GM23338 (cell line): ENCODE measurements around the gene TSC2. TPM values are rescaled to one million over a fixed set of nuclear protein-coding genes. Genes with fewer than 3 reads are reported as not detected.

ENCODE experiments used
- ATAC-seq: fragments of 200-7000 bp; cut with Tn5 transposase; 3 replicates; pipeline ENCODE4 v1.9.1; 2020
- DNase-seq: peaks from one replicate; pipeline ENCODE4 v3.0.0-alpha.2; 2015; ENCODE audit warnings: low spot score
- H2AFZ ChIP-seq: fragments of 200-600 bp; sonication (generic); 2 replicates; pipeline ENCODE4 v1.8.0; 2016; ENCODE audit warnings: antibody characterized with exemption, mild to moderate bottlenecking, moderate library complexity
- H3F3A ChIP-seq: fragments of 200-600 bp; sonication (generic); replicated peaks from 2 replicates; pipeline ENCODE4 v1.8.0; 2017; ENCODE audit warnings: antibody characterized with exemption, mixed run types, low read depth
- H3K27ac ChIP-seq: fragments of 200-600 bp; sonication (generic); 2 replicates; pipeline ENCODE4 v1.6.1; 2016; ENCODE audit warnings: low read depth
- H3K27me3 ChIP-seq: fragments of 200-600 bp; sonication (generic); 2 replicates; pipeline ENCODE4 v1.8.0; 2016; ENCODE audit warnings: mild to moderate bottlenecking, mixed run types, moderate library complexity; ENCODE audit not compliant: insufficient read depth
- H3K36me3 ChIP-seq: fragments of 200-600 bp; sonication (generic); 2 replicates; pipeline ENCODE4 v1.8.0; 2016; ENCODE audit warnings: mild to moderate bottlenecking; ENCODE audit not compliant: insufficient read depth
- H3K4me1 ChIP-seq: fragments of 200-600 bp; sonication (generic); 2 replicates; pipeline ENCODE4 v1.8.0; 2016; ENCODE audit warnings: mild to moderate bottlenecking, moderate library complexity; ENCODE audit not compliant: insufficient read depth
- H3K4me2 ChIP-seq: fragments of 200-600 bp; sonication (generic); 2 replicates; pipeline ENCODE4 v1.7.1; 2017; ENCODE audit warnings: mixed run types
- H3K4me3 ChIP-seq: fragments of 200-600 bp; sonication (generic); 2 replicates; pipeline ENCODE4 v1.6.1; 2016; ENCODE audit warnings: mixed run types
- H3K79me2 ChIP-seq: fragments of 200-600 bp; sonication (generic); replicated peaks from 2 replicates; pipeline ENCODE4 v1.8.0; 2017; ENCODE audit warnings: mild to moderate bottlenecking; ENCODE audit not compliant: insufficient read depth
- H3K9me2 ChIP-seq: fragments of 200-600 bp; sonication (generic); 2 replicates; pipeline ENCODE4 v1.8.0; 2017; ENCODE audit not compliant: insufficient read depth
- H4K20me1 ChIP-seq: fragments of 200-600 bp; sonication (generic); replicated peaks from 2 replicates; pipeline ENCODE4 v1.8.0; 2017; ENCODE audit warnings: mild to moderate bottlenecking; ENCODE audit not compliant: insufficient read depth
- H3K27ac Mint-ChIP-seq: 2 replicates; pipeline ENCODE4 v1.8.0; 2020; ENCODE audit warnings: inconsistent platforms, mild to moderate bottlenecking, moderate library complexity, mixed read lengths
- H3K27me3 Mint-ChIP-seq: 3 replicates; pipeline ENCODE4 v1.8.0; 2022; ENCODE audit warnings: low read depth, mild to moderate bottlenecking, moderate library complexity, mixed read lengths, inconsistent platforms; ENCODE audit not compliant: insufficient read depth, poor library complexity
- H3K36me3 Mint-ChIP-seq: 3 replicates; pipeline ENCODE4 v1.8.0; 2021; ENCODE audit warnings: low read depth, mild to moderate bottlenecking, inconsistent platforms, moderate library complexity, mixed read lengths
- H3K4me1 Mint-ChIP-seq: 3 replicates; pipeline ENCODE4 v1.8.0; 2020; ENCODE audit warnings: mild to moderate bottlenecking, inconsistent platforms, mixed read lengths
- H3K4me3 Mint-ChIP-seq: 3 replicates; pipeline ENCODE4 v1.8.0; 2021; ENCODE audit warnings: moderate library complexity, mild to moderate bottlenecking, inconsistent platforms, mixed read lengths
- H3K9me3 Mint-ChIP-seq: 3 replicates; pipeline ENCODE4 v1.8.0; 2020; ENCODE audit warnings: moderate library complexity, mild to moderate bottlenecking, inconsistent platforms, mixed read lengths
- CREB1 ChIP-seq: fragments of 250-450 bp; sonication (Bioruptor Pico); IDR thresholded peaks from 2 replicates; pipeline ENCODE4 v1.5.0; 2020; ENCODE audit warnings: low read depth, mild to moderate bottlenecking, moderate library complexity
- CTCF ChIP-seq, 2 experiments: fragments of 200-600 bp in 1 of 2; sonication (generic) in 1 of 2; conservative IDR thresholded peaks; 2 replicates each; pipeline versions ENCODE4 v1.5.1 to v1.6.1; 2016 to 2017; ENCODE audit warnings: antibody characterized with exemption in 2 of 2, low read depth in 2 of 2, mild to moderate bottlenecking in 2 of 2, moderate library complexity in 1 of 2
- ETS1 ChIP-seq: IDR thresholded peaks from 2 replicates; pipeline ENCODE4 v1.6.1; 2016; ENCODE audit warnings: antibody characterized with exemption
- EZH2 ChIP-seq: fragments of 200-600 bp; sonication (generic); IDR thresholded peaks from one replicate; pipeline ENCODE4 v1.8.0; 2017; ENCODE audit warnings: antibody characterized with exemption, mild to moderate bottlenecking, low read depth; ENCODE audit not compliant: unreplicated experiment
- EZH2phosphoT487 ChIP-seq: fragments of 200-600 bp; sonication (generic); IDR thresholded peaks from one replicate; pipeline ENCODE4 v1.8.1; 2018; ENCODE audit warnings: antibody characterized with exemption; ENCODE audit not compliant: unreplicated experiment
- JUNB ChIP-seq: IDR thresholded peaks from one replicate; pipeline ENCODE4 v1.6.1; 2016; ENCODE audit warnings: antibody characterized with exemption; ENCODE audit not compliant: unreplicated experiment
- NANOG ChIP-seq: IDR thresholded peaks from 2 replicates; pipeline ENCODE4 v1.6.1; 2016; ENCODE audit warnings: antibody characterized with exemption, borderline replicate concordance
- POLR2AphosphoS5 ChIP-seq: IDR thresholded peaks from 2 replicates; pipeline ENCODE4 v1.6.1; 2016; ENCODE audit warnings: antibody characterized with exemption, low read depth
- REST ChIP-seq: IDR thresholded peaks from one replicate; pipeline ENCODE4 v1.6.1; 2018; ENCODE audit warnings: antibody characterized with exemption; ENCODE audit not compliant: unreplicated experiment
- STAT1 ChIP-seq: IDR thresholded peaks from one replicate; pipeline ENCODE4 v1.6.1; 2016; ENCODE audit warnings: antibody characterized with exemption; ENCODE audit not compliant: unreplicated experiment
- ZNF114 ChIP-seq: fragments of 250-450 bp; sonication (Bioruptor Pico); IDR thresholded peaks from 2 replicates; pipeline ENCODE4 v1.5.0; 2020; ENCODE audit warnings: mild to moderate bottlenecking, moderate library complexity
- ZNF331 ChIP-seq: fragments of 250-450 bp; sonication (Bioruptor Pico); IDR thresholded peaks from 2 replicates; pipeline ENCODE4 v1.5.0; 2020; ENCODE audit warnings: low read depth, mild to moderate bottlenecking, moderate library complexity
- ZNF462 ChIP-seq: fragments of 250-450 bp; sonication (Bioruptor Pico); IDR thresholded peaks from 2 replicates; pipeline ENCODE4 v1.5.0; 2020; ENCODE audit warnings: mild to moderate bottlenecking, moderate library complexity
- polyA plus RNA-seq: library from polyadenylated mRNA; unstranded; fragments of >200 nt; fragmentation: Nextera tagmentation; extraction: Ambion mirVana; gene quantifications from 2 replicates; pipeline ENCODE4 v1.2.1, GENCODE V29; 2016
- total RNA-seq: library from RNA; depleted of rRNA; stranded (reverse); fragments of >200 nt; shearing (Covaris generic); gene quantifications from 2 replicates; pipeline ENCODE4 v1.2.3, GENCODE V29; 2014

TSC2 gene
- total and polyA plus RNA-seq, 2 experiments from 2014 or later: 40.5 to 93.0 TPM

GRCh38 chr16:2009164-2009711 is 38.5 kb upstream of the TSC2 start:
- peaks cover 37% of the 10 kb centered on the region for H3K79me2 ChIP-seq
- peaks cover 14% of the 10 kb centered on the region for H3K27me3 Mint-ChIP-seq
- H3K4me3 ChIP-seq: peak overlapping the region; percentile 91
- peak overlapping the region; percentile 97 for H3K4me2 ChIP-seq
- no peaks in the 10 kb centered on the region for H3K27me3 ChIP-seq
- H3K9me2 ChIP-seq: no peaks in the 10 kb centered on the region
- peaks cover 11% of the 10 kb centered on the region for H3K36me3 Mint-ChIP-seq
- peaks cover 35% of the 10 kb centered on the region for H4K20me1 ChIP-seq
- DNase-seq: no peak
- H3K4me3 Mint-ChIP-seq: peak overlapping the region; percentile 74
- H3K9me3 Mint-ChIP-seq: no peaks in the 10 kb centered on the region
- H3K27ac Mint-ChIP-seq: no peak overlapping the region
- H2AFZ ChIP-seq: no peak overlapping the region
- no peaks in the 10 kb centered on the region for H3K36me3 ChIP-seq
- H3F3A ChIP-seq: peaks cover 22% of the 10 kb centered on the region; the same call in 1 of the 2 replicates
- H3K4me1 ChIP-seq: peaks cover 20% of the 10 kb centered on the region
- no peak for TF ChIP-seq POLR2AphosphoS5
- TF ChIP-seq ZNF331 (CRISPR knock-in tag): no peak
- TF ChIP-seq ZNF462 (CRISPR knock-in tag): no peak
- no peak for TF ChIP-seq CTCF (conservative IDR thresholded peaks at IDR 0.05; ENCODE audit: low read depth in 2 of 2)
- TF ChIP-seq ZNF114 (CRISPR knock-in tag): no peak
- no peak for TF ChIP-seq EZH2
- TF ChIP-seq NANOG: no peak
- TF ChIP-seq REST: no peak
- no peak for TF ChIP-seq JUNB
- no peak for TF ChIP-seq CREB1
- no peak for TF ChIP-seq EZH2phosphoT487
- no peak for TF ChIP-seq STAT1
- no peak for TF ChIP-seq ETS1
- peak; percentile 3; the same call in 2 of the 3 replicates for ATAC-seq
- 0 out of 2 replicates have a peak overlapping the region, but pooled peaks have one; percentile 45 for H3K27ac ChIP-seq
- H3K4me1 Mint-ChIP-seq: peaks cover 36% of the 10 kb centered on the region
